Mucosa of rectum (tissue), 2 donors: ENCODE data around the gene RGS9BP.
"Not testable (repeated sequence)": the region's sequence is repeated elsewhere in the genome, so short reads cannot be mapped to it uniquely, and the experiment has no call there.

Experiments
- H3K27ac ChIP-seq, 2 donors: one replicate each; pipeline ENCODE4 v1.7.0; 2013; ENCODE audit warnings: inconsistent platforms in 2 of 2, low read depth in 2 of 2, low read length in 2 of 2
- H3K27me3 ChIP-seq, 2 donors: one replicate each; pipeline ENCODE4 v1.7.0; 2013; ENCODE audit warnings: low read length in 2 of 2; ENCODE audit not compliant: control insufficient read depth in 2 of 2, insufficient read depth in 2 of 2
- H3K36me3 ChIP-seq, 2 donors: one replicate each; pipeline ENCODE4 v1.7.0; 2013; ENCODE audit warnings: low read length in 2 of 2; ENCODE audit not compliant: control insufficient read depth in 2 of 2, insufficient read depth in 2 of 2
- H3K4me1 ChIP-seq, 2 donors: one replicate each; pipeline ENCODE4 v1.7.0; 2013; ENCODE audit warnings: low read length in 2 of 2, mild to moderate bottlenecking in 1 of 2; ENCODE audit not compliant: control insufficient read depth in 2 of 2, insufficient read depth in 2 of 2
- H3K4me3 ChIP-seq, 2 donors: one replicate each; pipeline ENCODE4 v1.7.0; 2013; ENCODE audit warnings: low read length in 2 of 2
- H3K9ac ChIP-seq, 2 donors: one replicate each; pipeline ENCODE4 v1.7.0; 2013; ENCODE audit warnings: low read length in 2 of 2, low read depth in 1 of 2, mild to moderate bottlenecking in 1 of 2
- H3K9me3 ChIP-seq, 2 donors: one replicate each; pipeline ENCODE4 v1.7.0; 2013; ENCODE audit warnings: low read length in 2 of 2; ENCODE audit not compliant: control insufficient read depth in 2 of 2
- donor health status: healthy.
- donor health status: Normal muscosa, but diverticular disease.

RGS9BP gene

GRCh38 chr19:32649751-32650150 lies 25.9 kb upstream of the RGS9BP start:
- no peak overlapping the region for H3K27ac ChIP-seq
- no peak overlapping the region for H3K4me3 ChIP-seq
- H3K27me3 ChIP-seq, result no peaks in the 10 kb centered on the region
- no peak overlapping the region for H3K9ac ChIP-seq
- H3K4me1 ChIP-seq, result peaks cover 4 to 9% of the 10 kb centered on the region in 2 donors
- peaks cover 18 to 24% of the 10 kb centered on the region in 2 donors for H3K36me3 ChIP-seq
- H3K9me3 ChIP-seq, result no peaks in the 10 kb centered on the region

DNA sequence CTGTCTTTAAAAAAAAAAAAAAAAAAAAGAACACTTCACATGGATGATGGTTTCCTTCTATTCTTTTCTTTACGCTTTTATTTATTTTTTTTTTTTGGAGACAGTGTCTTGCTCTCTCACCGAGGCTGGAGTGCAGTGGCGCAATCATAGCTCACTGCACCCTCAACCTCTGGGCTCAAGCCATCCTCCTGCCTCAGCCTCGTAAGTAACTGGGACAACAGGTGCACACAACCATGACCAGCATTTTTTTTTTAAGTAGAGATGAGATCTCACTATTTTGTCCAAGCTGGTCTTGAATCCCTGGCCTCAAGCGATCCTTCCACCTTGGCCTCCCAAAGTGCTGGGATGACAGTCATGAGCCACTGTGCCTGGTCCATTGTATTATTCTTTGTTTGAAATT lies 25.0 kb upstream of the RGS9BP start:
- H3K9ac ChIP-seq, result no peak overlapping the region
- H3K4me3 ChIP-seq, result no peak overlapping the region
- peaks cover 4 to 9% of the 10 kb centered on the region in 2 donors for H3K4me1 ChIP-seq
- peaks cover 18 to 27% of the 10 kb centered on the region in 2 donors for H3K36me3 ChIP-seq
- no peak overlapping the region for H3K27ac ChIP-seq
- H3K27me3 ChIP-seq, result no peaks in the 10 kb centered on the region
- no peaks in the 10 kb centered on the region for H3K9me3 ChIP-seq

GRCh38 chr19:32651729-32652140 lies 23.9 kb upstream of the RGS9BP start:
- Histone ChIP-seq H3K27ac (no peak overlapping the region), H3K4me1 (peaks cover 4 to 9% of the 10 kb centered on the region in 2 donors), H3K4me3 (no peak overlapping the region), H3K27me3 (no peaks in the 10 kb centered on the region), H3K9me3 (no peaks in the 10 kb centered on the region), H3K9ac (no peak overlapping the region), H3K36me3 (peaks cover 18 to 25% of the 10 kb centered on the region in 2 donors)

- H3K4me3 ChIP-seq, H3K27me3 ChIP-seq, H3K9ac ChIP-seq, H3K9me3 ChIP-seq, H3K4me1 ChIP-seq: not testable (repeated sequence)
- Histone ChIP-seq H3K36me3 (peaks cover 16 to 20% of the 10 kb centered on the region in 2 donors), H3K27ac (peak overlapping the region in 1 of 2 donors; percentile 62)
Observed at GRCh38 chr19:32652331-32652730, 23.3 kb upstream of the RGS9BP start.

- H3K4me1 ChIP-seq, result peaks cover 4 to 9% of the 10 kb centered on the region in 2 donors
- no peak overlapping the region for H3K9ac ChIP-seq
- H3K9me3 ChIP-seq, result no peaks in the 10 kb centered on the region
- H3K4me3 ChIP-seq, result no peak overlapping the region
- H3K27me3 ChIP-seq, result no peaks in the 10 kb centered on the region
- H3K27ac ChIP-seq, result peak overlapping the region; percentile 41 to 62
- peaks cover 14 to 16% of the 10 kb centered on the region in 2 donors for H3K36me3 ChIP-seq
Observed at GRCh38 chr19:32652894-32653598, 22.6 kb upstream of the RGS9BP start.

GRCh38 chr19:32653599-32653915 lies 22.1 kb upstream of the RGS9BP start:
- Histone ChIP-seq H3K36me3 (peaks cover 15 to 17% of the 10 kb centered on the region in 2 donors), H3K27ac (peak overlapping the region; percentile 41 to 62), H3K4me3 (no peak overlapping the region), H3K4me1 (peaks cover 4 to 9% of the 10 kb centered on the region in 2 donors), H3K27me3 (no peaks in the 10 kb centered on the region), H3K9me3 (no peaks in the 10 kb centered on the region), H3K9ac (no peak overlapping the region)

- not testable (repeated sequence) for H3K27me3 ChIP-seq, H3K4me3 ChIP-seq, H3K9ac ChIP-seq, H3K9me3 ChIP-seq, H3K27ac ChIP-seq, H3K4me1 ChIP-seq
- H3K36me3 ChIP-seq, result peaks cover 9 to 17% of the 10 kb centered on the region in 2 donors
Observed at GRCh38 chr19:32656379-32656778, 19.3 kb upstream of the RGS9BP start.

DNA sequence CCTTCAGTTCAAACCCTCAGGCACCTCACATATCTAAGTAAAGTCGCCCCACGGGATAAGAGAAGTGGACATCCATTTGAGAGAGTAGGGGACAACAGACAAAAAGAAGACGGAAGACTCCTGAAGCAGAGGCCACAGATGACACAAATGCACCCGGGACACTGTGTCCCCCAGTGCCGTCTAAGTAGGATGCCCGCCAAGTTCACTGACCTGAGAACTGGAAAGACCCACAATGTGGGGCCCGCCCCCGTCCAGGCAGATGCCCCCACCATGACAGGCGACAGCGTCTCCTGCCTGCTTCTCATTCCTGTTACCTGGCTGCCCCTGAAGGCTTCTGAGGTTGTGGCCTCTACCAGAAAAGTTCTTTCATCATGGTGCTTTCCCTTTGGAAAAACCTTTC lies 17.6 kb upstream of the RGS9BP start:
- Histone ChIP-seq H3K4me1 (peaks cover under 1 to 8% of the 10 kb centered on the region in 2 donors), H3K27me3 (no peaks in the 10 kb centered on the region), H3K9ac (no peak overlapping the region), H3K27ac (no peak overlapping the region), H3K9me3 (no peaks in the 10 kb centered on the region), H3K4me3 (no peak overlapping the region), H3K36me3 (peaks cover 9 to 17% of the 10 kb centered on the region in 2 donors)

DNA sequence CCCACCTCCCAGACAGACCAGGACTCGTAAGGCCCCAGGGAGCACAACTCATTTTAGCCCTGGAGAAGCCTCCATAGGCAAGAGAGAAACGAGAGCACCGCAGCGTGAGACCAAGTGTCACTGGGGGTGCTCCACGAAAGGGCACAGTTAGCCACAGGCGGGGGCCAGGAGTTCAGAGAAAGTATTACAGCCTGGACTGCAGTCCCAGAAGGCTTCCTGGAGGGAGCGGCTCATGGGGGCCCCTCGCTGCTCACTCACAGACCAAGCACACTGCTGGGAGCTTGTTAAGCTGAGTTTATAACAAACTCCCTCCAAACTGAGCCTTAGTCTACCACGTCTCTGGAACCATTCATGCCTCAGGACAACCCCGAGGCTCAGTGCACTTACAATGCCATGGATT lies 17.1 kb upstream of the RGS9BP start:
- Histone ChIP-seq H3K27me3 (no peaks in the 10 kb centered on the region), H3K9me3 (no peaks in the 10 kb centered on the region), H3K9ac (no peak overlapping the region), H3K4me1 (peaks cover 0 to 5% of the 10 kb centered on the region in 2 donors), H3K4me3 (no peak overlapping the region), H3K27ac (no peak overlapping the region), H3K36me3 (peaks cover 9 to 17% of the 10 kb centered on the region in 2 donors)

DNA sequence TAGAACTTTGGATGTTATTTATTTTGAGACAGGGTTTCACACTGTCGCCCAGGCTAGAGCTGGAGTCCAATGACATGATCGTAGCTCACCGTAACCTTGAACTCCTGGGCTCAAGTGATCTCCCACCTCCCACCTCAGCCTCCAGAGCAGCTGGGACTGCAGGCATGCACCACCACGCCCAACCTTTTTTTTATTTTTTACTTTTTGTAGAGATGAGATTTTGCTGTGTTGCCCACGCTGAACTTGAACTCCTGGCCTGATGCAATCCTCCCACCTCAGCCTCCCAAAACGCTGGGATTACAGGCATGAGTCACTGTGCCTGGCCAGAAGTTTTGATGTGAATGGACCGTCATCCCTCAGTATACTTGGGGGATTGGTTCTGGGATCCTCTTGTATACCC lies 14.3 kb upstream of the RGS9BP start:
- Histone ChIP-seq H3K9me3 (no peaks in the 10 kb centered on the region), H3K9ac (no peak overlapping the region), H3K36me3 (peaks cover 9 to 17% of the 10 kb centered on the region in 2 donors), H3K4me3 (no peak overlapping the region), H3K27ac (no peak overlapping the region), H3K27me3 (no peaks in the 10 kb centered on the region), H3K4me1 (no peaks in the 10 kb centered on the region)
